ENCODE results near the gene MVD.
"Not testable (repeated sequence)": the region's sequence is repeated elsewhere in the genome, so short reads cannot be mapped to it uniquely, and the experiment has no call there.

MVD gene

DNA sequence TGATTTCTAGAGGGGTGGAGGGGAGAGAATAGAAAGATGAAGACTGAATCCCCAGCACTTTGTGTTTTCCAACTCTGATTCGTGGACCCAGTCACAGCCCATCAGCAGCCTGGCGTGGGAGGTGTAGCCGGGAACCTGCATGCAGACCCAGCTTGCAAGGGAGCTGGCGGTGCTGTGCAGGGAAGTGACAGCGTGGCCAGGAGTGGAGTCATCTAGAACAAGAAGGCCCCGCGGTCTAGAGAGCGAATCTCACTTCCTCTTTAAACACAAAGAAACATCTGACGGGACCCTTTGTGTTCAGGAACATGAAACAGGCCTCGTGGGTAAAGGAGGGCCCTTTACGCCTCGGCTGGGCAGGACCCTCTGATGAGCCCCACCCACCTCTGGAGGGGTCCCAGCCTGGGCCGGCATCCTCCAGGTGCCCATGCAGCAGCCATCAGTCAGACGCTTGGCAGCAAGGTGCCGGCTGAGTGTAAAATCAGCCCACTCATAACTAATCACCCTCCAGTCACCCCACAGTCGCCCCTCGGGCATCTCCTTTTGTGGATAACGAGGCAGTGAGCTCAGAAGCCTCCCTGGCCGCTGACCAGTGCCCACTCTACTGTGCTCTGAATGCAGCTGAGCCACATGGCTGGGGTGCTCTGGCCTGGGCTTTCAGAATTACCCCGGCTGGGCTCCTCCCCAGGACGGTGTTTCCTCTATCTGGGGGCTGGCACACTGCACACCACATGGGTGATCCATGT, 19.0 kb upstream of the MVD start:
- no peak for DNase-seq (ENCODE audit: low spot score)

DNA sequence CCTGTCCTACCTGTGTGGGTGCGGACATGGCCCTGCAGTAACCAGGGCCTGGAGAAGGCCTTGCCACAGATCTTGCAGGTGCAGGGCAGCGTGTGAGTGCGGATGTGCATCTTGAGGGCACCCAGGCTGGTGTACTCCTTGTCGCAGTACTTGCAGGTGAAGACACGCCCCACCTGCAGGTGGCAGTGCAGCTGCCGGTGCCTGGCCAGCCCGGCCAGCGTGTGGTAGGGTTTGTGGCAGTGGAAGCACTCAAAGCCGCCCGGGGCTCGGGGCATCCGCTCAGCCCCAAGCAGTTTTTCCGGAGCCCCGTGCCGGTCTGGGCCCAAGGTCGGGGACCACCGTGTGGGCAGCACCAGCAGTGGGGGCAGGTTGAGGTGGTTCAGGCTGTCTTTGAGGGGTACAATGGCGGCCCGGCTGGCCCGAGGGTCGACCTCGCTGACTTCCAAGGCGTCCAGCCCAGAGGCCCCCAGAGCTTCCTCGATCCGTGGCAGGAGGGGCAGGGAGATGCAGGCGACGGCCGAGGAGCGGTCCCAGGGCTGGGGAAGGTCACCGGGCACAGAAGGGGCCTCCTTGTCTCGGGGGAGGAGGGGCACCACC, 18.3 kb upstream of the MVD start:
- DNase-seq (ENCODE audit: low spot score): no peak

DNA sequence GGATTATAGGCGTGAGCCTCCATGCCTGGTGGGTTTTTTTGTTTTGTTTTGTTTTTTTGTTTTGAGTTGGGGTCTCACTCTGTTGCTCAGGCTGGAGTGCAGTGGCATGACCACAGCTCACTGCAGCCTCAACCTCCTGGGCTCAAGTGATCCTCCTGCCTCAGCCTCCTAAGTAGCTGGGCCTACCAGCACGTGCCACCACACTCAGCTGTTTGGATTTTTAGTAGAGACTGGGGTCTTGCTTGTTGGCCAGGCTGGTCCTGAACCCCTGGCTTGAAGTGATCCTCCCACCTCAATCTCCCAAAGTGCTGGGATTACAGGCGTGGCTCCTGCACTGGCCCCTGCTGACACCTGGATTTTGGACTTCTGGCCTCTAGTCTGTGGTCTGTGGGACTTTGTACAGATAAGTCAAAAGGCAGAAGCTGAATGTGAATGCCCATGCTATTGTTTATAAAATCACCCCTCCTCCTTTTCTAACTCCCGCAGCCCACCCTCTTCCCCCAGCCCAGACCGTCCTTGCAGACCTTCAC, 17.7 kb upstream of the MVD start:
- no peak for DNase-seq (ENCODE audit: low spot score)

DNA sequence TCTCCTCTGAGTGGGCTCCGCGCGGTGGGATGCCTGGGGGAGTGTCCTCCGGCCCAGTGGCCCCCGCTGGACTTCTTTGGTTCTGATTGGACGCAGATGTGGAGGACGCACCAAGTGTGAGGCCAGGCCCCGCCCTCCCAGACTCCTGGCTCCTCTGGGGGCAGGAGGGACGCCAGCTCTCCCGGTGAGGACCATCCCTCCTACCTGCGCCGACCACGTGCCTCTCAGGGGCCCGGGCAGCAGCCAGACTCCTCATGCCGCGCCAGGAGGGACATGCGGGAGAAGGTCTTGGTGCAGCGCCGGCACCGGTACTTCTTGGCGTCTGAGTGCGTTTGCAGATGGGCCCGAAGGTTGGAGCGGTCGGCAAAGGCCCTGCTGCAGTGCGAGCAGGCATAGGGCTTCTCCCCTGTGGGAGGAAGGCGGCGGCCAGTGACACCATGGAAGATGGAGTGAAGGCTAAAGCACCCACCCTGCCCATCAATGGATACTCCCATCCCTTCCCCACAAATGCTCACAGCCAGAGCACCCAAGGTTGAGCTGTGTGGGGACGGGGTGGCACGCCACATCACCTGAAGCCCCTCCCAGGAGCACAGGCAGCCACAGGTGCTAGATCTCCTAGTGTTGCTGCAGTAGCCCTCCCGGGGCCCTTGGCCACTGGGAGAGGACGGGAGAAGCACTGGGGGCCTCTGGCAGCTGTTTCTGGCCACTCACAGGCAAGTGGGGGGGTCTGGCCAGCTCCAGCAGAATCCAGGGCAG, 15.5 kb upstream of the MVD start:
- DNase-seq (ENCODE audit: low spot score): no peak

DNA sequence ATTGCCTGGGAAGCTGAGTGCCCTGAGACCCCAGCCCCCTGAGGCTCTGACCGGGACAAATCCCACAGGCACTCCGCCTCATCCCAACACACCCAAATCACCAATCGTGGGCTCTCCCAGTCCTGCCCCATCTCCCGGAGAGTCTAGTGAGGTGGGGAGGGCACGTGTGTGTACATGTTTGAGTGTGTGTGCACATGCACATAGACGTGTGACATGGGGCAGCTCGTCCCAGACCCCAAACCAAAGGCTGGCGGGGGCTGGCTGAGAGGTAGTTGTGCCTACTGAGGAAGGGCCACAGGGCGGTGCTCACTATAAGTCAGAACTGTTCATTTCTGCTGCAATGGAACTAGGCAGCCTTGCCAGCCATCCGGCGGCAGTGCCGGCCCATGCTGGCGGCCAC, 14.8 kb upstream of the MVD start:
- no peak for DNase-seq (ENCODE audit: low spot score)

DNA sequence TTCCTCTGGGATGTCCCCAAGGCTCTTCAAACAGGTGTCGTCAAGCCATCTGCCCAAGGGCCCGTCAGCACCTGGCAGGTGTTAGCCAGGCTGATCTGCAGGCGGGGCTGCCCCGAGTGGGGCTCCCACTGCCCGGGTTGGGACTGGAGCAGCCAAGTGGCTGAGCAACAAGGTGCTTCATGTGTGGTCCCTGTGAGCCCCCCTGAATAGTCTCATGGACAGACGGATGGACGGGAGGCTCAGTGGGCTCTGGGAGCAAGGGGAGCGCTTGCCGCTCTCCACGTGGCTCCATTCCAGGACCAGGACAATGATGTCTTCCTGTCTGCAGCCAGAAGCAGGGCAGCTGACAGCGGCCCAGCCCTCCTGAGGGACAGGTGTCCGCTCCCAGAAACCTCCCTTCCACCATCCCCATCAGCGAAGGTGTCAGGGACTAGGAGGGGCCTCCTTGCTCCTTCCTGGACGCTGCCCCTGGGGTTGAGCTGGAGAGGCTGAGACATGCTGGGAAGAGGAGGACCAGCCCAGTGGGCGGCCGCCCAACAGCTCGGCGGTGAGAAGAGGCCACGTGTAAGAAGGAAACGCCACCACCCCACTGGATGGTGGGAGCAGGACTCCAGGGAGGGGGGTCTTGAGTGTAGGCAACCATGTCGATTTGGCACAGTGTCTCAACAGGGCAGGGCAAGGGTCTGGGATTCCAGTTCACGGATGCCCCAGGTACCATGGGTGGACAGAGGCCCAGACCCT, 13.8 kb upstream of the MVD start:
- no peak for DNase-seq (ENCODE audit: low spot score)

DNA sequence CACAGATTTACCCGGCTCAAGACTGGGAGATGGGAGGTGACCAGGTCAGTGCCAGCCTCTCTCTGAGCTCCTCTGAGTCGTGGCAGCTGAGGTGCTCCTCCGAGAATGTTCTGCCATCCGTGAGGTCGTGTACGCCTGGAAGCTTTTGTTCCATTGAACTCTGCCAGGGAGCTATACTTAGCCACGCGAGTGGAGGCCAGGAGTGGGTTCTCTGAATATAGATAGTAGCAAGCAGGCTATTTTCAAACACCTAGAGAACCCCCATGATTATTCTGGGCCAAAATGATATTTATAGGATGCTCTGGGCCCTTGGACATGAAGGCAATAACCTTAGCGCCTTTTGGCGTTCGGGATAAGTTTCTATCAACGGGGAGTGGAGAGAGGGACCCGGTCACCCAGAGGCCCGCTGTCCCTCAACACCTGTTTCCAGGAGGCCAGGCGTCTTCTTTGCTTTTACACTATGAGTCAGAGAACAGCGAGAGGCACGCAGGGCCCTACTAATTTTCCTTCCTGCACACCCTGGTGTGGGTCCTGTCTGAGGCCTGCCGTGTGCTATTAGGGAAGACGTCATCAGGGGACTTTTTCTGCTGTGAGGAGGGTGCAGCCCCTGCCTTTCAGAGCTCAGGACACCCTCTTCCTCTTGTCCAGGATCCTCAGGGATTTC, 11.0 kb upstream of the MVD start:
- DNase-seq (ENCODE audit: low spot score): no peak

DNA sequence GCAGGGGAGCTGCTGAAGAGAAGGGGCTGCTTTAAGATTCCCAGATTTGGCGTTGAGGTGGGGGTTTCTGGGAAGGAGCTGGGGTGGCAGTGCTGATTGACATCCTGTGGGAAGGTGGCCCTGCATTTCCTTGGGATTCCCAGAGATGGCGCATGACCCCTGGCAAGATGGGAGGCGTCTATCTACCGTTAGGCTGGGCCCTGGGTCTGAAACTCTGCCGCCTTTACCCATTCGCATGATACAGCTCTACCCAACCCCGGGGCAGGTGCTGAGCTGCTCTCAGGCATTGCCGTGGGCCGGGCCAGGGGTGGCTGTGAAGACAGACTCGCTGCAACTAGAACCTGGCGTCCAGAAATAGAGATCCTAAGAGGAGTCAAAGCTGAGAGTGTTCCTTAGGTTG, 9.9 kb upstream of the MVD start:
- no peak for DNase-seq (ENCODE audit: low spot score)

DNA sequence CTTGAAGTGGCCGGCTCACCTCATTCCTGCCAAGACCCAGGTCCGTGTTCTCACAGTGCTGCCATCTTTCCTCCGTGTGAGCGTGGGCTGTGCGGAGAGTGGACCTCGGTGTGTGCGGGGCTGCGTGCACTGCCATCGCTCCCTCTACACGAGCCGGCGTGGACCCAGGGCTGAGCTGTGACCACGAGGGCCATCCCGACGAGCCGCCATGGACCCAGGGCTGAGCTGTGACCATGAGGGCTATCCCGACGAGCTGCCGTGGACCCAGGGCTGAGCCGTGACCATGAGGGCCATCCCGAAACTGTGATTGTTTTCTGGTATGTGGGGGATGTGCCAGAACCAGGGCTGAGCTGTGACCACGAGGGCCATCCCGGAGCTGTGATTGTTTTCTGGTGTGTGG, 8.9 kb upstream of the MVD start:
- DNase-seq (ENCODE audit: low spot score): no peak

DNA sequence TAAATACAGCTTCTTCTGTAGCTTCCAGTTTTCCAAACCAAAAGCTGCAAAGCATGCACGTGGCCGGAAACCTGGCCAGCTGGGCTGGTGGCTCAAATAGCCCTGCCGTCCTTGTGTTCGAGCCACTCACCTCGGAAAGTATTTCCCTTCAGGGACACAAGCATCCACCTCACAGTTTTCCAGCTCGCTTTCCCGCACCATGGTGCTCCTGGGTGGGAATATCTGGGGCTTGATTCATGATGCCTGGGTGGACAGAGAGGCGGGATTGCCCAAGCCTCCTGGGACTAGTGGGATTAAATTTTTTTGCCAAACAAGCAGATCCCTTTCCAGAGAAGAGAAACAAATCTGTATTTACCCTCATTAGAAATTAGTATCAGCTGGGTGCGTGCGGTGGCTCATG, 7.1 kb upstream of the MVD start:
- DNase-seq (ENCODE audit: low spot score): no peak

DNA sequence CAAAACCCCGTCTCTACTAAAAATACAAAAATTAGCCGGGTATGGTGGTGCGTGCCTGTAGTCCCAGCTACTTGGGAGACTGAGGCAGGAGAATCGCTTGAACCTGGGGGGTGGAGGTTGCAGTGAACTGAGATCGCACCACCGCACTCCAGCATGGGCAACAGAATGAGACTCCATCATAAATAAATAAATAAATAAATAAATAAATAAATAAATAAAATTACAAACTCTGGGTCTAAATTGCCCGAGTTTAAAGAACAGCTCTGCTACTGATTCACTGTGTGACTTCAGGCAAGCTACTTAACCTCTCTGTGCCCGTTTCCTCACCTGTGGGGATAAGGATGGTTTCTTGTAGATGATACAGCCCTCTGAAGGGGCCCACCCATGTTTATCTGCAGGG, 6.6 kb upstream of the MVD start:
- DNase-seq (ENCODE audit: low spot score): not testable (repeated sequence)

DNA sequence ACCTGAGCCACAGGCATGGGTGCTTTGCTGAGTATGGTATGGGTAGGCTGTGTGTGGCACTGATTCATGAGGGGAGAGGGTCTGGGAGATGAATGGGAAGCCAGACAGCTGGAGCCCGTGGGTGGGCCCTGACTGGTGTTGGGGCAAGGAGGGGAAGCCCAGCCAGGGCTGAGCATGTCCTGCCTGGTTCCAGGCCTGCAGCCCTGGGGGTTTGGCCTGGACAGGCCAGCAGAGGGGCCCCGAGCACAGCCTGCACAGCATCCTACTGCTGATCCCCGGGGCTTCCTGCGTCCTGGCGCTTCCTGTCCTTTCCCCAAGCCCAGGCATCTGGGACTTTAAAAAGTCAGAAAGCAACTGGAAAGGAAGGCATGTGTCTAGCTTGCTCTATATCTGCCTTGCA, 4.6 kb upstream of the MVD start:
- no peak for DNase-seq (ENCODE audit: low spot score)

DNA sequence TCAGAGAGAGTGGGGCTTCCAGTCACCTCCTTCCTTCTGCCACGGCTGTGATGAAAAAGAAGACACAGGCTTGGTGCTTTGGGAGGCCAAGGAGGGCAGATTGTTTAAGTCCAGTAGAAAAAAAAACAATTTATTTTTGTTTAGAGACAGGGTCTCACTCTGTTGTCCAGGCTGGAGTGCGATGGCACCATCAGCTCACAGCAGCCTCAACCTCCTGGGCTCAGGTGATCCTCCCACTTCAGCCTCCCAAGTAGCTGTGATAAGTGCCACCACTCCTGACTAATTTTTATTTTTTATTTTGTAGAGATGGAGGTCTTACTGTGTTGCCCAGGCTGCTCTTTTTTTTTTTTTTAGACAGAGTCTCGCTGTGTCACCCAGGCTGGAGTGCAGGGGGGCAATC, 2.7 kb upstream of the MVD start:
- no peak for DNase-seq (ENCODE audit: low spot score)

DNA sequence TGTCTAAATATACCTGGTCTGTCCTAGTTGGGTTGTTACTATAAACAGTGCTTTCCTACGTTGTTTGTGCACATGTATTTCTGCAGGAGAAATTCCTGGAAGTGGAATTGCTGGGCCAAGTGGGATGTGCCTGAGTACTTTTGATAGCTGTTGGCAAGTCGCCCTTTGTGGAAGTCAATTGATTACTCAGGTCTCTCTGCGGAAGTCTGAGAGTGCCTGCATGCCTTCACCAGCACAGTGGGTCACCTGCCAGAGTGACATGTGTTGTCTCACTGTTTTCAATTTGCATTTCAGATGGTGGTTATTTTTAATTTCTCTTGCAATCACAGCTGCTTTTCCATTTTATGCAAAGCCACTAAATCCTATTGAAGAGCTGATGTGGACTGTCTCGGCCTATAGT, 2.3 kb upstream of the MVD start:
- DNase-seq (ENCODE audit: low spot score): no peak

DNA sequence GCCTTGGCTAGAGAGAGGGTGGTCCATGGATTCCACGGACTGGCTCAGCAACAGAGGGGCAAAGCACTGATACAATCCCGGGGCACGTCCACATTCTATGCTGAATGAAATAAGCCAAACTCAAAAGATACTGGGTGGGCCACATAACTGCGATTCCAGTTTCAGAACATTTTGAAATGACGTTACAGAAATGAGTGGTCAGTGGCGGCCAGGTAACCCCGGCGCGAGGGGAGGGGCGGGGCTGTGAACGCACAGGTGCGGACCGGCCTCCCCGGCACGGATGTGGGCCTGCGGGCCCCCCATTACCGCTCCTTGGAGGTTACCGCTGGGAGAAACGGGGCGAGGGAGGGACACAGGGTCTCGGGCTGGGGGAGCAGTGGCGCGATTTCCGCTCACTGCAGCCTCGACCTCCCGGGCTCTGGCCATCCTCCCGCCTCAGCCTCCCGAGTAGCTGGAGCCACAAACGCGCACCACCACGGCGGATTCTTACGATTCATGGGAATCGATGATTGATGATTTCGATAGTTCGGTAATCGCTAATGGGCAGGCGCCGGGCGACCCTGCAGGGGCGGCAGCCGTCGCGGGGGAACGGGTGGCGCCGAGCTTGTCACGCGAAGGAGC, 559 bp downstream of the MVD start:
- DNase-seq (ENCODE audit: low spot score): no peak

DNA sequence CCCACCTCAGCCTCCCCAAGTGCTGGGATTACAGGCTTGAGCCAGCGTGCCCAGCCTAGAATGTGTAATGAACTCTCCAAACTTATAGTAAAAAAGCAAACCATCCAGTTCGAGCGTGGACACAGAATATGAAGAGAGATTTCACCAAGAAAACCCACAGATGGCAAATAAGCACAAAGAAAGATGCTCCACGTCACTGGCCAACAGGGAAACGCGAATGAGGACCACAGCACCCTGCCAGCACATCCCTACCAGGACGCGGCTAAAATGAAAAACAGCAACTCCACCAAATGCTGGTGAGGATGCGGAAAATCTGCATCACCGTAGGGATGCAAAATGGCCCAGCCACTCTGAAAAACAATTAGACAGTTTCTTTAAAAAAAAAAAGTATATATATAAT, 1.4 kb downstream of the MVD start:
- no peak for DNase-seq (ENCODE audit: low spot score)

DNA sequence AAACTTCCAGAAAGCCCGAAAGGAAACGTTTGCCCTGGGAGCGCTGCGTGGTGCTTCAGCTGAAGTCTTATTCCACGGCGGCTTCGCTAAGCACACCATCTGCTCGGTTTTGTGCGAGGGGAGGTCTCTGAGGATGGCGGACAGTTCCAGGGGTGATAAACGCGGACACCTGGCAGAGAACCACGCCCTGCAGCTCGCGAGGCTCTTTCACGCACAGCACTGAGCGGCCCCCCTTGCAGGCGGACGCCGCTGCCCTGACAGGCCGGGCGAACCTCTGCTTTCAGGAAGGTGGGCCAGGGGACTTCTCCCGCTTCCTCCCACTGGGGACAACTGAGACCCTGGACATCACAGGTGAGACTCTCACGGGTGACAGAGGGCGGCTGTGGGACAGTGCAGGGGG, 3.7 kb downstream of the MVD start:
- DNase-seq (ENCODE audit: low spot score): no peak

DNA sequence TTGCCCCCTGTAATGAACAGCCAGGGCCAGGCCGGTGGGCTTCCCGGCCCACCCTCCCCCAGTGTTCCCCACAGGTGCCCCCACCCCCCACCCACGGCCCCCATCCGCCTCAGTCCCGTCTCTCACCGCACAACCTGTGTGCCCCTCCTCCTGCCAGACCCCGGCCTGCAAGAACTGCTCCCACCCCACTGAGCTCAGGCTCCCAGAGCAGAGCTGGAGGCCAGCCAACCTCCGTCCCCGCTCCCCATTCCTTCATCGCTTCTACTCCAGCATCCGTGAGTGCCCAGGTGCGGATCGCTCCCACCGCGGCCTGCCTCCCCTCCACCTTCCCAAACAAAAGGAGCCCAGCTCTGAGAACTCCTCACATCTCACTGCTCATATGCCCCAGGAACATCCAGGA, 4.2 kb downstream of the MVD start:
- DNase-seq (ENCODE audit: low spot score): no peak

DNA sequence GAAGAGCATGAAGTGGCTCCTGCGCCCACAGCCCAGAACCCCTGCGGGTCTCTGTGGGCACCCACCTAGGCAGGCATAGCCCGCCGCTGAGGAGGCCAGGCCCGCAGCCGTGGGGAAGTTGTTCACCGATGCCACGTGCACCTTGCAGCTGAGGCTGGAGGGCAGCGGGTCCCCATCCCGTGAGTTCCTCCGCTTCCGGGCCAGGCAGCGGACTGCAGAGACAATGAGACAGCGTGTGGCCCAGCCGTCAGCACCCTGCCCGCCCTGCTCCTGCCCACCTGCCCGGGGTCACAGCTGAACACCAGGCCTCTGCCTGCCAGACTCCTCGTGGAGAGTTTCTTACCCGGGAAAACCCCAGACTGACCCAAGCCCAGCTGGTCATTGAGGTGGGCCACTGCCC, 5.5 kb downstream of the MVD start:
- DNase-seq (ENCODE audit: low spot score): no peak

DNA sequence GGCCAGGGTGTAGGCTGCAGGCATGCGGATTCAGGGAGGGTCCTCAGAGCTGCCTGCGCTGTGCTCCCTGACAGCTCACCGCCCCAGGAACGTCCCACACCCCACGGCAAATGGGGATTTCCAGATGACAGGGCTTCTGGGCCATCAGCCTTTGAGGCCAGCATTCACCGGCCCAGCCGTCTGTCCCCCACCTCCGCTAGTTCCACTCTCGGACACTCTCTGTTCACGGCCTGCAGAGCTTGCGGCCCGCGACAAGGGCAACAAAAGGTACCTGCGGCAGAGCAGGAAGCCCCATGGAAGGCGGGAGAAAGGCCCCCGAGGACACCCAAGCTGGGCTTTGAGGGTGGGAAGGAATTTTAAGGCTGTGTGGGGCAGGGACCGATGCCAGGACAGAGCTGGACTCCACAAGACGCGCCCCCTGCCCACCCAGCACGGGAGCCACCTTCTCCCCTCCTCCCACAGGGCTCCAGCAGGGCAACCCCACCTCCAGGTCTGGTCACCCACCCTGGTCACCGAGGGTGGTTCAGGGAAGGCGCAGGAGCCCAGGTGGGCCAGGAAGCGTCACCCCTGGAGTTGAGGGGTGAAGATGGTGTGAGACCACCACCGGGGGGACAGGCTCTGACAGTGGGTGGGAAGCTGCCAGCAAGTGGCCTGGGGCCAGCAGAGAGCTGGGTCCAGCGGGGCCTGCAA, 6.5 kb downstream of the MVD start:
- no peak for DNase-seq (ENCODE audit: low spot score)

DNA sequence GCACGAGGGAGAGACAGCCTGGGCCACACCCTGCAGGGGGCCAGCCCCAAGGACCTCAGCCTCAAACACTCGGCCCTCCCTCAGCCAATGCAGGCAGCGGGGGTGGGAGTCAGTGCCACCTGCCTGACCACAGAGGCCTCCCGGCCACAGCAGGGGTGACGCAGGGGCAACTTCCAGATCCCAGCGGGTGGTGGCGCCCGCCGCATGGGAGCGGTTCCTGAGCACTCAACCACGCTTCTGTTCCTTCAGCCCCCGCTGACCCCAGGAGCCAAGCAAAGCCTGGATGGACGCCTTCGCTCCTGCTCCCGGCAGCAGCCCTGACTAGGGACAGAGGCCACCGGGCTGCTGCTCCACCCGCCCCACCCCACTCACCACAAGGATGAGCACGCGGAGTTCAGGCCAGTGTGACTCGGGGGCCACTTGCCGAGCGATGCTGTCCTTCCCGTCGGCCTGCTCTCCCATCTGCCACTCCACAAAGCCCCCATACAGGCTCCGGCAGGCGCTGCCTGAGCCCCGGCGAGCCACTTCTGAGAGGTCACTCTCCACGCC, 7.1 kb downstream of the MVD start:
- DNase-seq (ENCODE audit: low spot score): no peak

Data from COLO829 (cell line).